Endothelial cell of umbilical vein (primary cell): Measurements from ENCODE around the gene MATK. TPM values are rescaled to one million over a fixed set of nuclear protein-coding genes. Genes with fewer than 3 reads are reported as not detected.
A peak's percentile ranks its signal among the peaks of the same experiment; 100 is the strongest.

ENCODE experiments used
- BruUV-seq: library from RNA; stranded (reverse); fragments of 400-500 nt; replicated peaks from 2 replicates; lab custom pipeline; 2021; lab: Mats Ljungman, UMichigan
- CTCF ChIA-PET: fragments of 300-600, 350-600 bp; sonication (Branson Sonifier 250); formaldehyde crosslinking; loops from one replicate; lab custom pipeline; 2021; ENCODE audit warnings: antibody characterized with exemption, inconsistent platforms; lab: Charles Lee
- POLR2A ChIA-PET: fragments of 300-600, 350-600 bp; sonication (Branson Sonifier 250); formaldehyde crosslinking; loops from one replicate; lab custom pipeline; 2021; ENCODE audit warnings: antibody characterized with exemption, inconsistent platforms; lab: Charles Lee
- DNase-seq: peaks from one replicate; pipeline ENCODE4 v3.0.0-alpha.2; 2011; ENCODE audit warnings: low read depth, low spot score
- FAIRE-seq: peaks from 2 replicates; lab custom pipeline; 2011; peaks lifted over from hg19 to GRCh38; lab: Jason Lieb, UNC
- H2AFZ ChIP-seq: 2 replicates; pipeline ENCODE4 v1.6.0; 2012; ENCODE audit warnings: low read depth, low read length, control low read depth, inconsistent platforms
- H3K27ac ChIP-seq: 2 replicates; pipeline ENCODE4 v1.5.1; 2011; ENCODE audit warnings: low read depth, mild to moderate bottlenecking, control low read depth, low read length, moderate library complexity; ENCODE audit not compliant: insufficient read depth
- H3K27me3 ChIP-seq, 2 experiments: 2 replicates each; pipeline versions ENCODE4 v1.6.0 to v1.6.1; 2011; ENCODE audit warnings: low read length in 2 of 2, mixed read lengths in 1 of 2; ENCODE audit not compliant: control insufficient read depth in 2 of 2, insufficient read depth in 2 of 2
- H3K36me3 ChIP-seq, 2 experiments: 2 replicates in 1 of 2; 3 replicates in 1 of 2; pipeline ENCODE4 v1.5.1; 2011; ENCODE audit warnings: low read length in 2 of 2, mild to moderate bottlenecking in 1 of 2, moderate library complexity in 1 of 2; ENCODE audit not compliant: control insufficient read depth in 2 of 2, insufficient read depth in 2 of 2; ENCODE audit errors: extremely low read depth in 1 of 2
- H3K4me1 ChIP-seq: 3 replicates; pipeline ENCODE4 v1.5.1; 2011; ENCODE audit warnings: mild to moderate bottlenecking, low read length; ENCODE audit not compliant: control insufficient read depth, insufficient read depth; ENCODE audit errors: extremely low read depth
- H3K4me2 ChIP-seq: 2 replicates; pipeline ENCODE4 v1.6.1; 2011; ENCODE audit warnings: low read length, control low read depth, mixed read lengths; ENCODE audit not compliant: insufficient read depth
- H3K4me3 ChIP-seq, 3 experiments: fragments of 200-600 bp in 1 of 3; sonication (generic), shearing (Covaris generic) in 1 of 3; replicated peaks in 1 of 3; 2 replicates each; pipeline ENCODE4 v1.5.1; 2011 to 2016; ENCODE audit warnings: control low read depth in 3 of 3, low read length in 3 of 3, mild to moderate bottlenecking in 2 of 3, inconsistent platforms in 1 of 3, low read depth in 1 of 3, moderate library complexity in 1 of 3; ENCODE audit not compliant: insufficient read depth in 1 of 3
- H3K79me2 ChIP-seq: 2 replicates; pipeline ENCODE4 v1.6.0; 2012; ENCODE audit warnings: low read length, inconsistent platforms; ENCODE audit not compliant: control insufficient read depth, insufficient read depth
- H3K9ac ChIP-seq: replicated peaks from 2 replicates; pipeline ENCODE3; 2011; ENCODE audit warnings: low read length, control low read depth; ENCODE audit not compliant: insufficient read depth; ENCODE audit errors: extremely low read depth
- H3K9me1 ChIP-seq: replicated peaks from 3 replicates; pipeline ENCODE4 v1.6.0; 2011; ENCODE audit warnings: mild to moderate bottlenecking, low read length; ENCODE audit not compliant: control insufficient read depth, insufficient read depth; ENCODE audit errors: extremely low read depth
- H3K9me3 ChIP-seq: replicated peaks from 2 replicates; pipeline ENCODE4 v1.5.1; 2012; ENCODE audit warnings: low read length, inconsistent platforms; ENCODE audit not compliant: control insufficient read depth, insufficient read depth
- H4K20me1 ChIP-seq: replicated peaks from 2 replicates; pipeline ENCODE3; 2011; ENCODE audit warnings: mild to moderate bottlenecking, low read length; ENCODE audit not compliant: control insufficient read depth, insufficient read depth; ENCODE audit errors: extremely low read depth
- EZH2 ChIP-seq: IDR thresholded peaks from 2 replicates; pipeline ENCODE4 v1.6.1; 2012; ENCODE audit warnings: borderline replicate concordance, low read depth, mild to moderate bottlenecking, moderate library complexity, low read length, inconsistent platforms; ENCODE audit not compliant: severe bottlenecking
- FOS ChIP-seq: IDR thresholded peaks from 2 replicates; pipeline ENCODE4 v1.6.1; 2011; ENCODE audit warnings: mild to moderate bottlenecking, low read length, moderate library complexity, borderline replicate concordance; ENCODE audit not compliant: insufficient read depth
- GATA2 ChIP-seq: IDR thresholded peaks from 2 replicates; pipeline ENCODE4 v1.7.0; 2011; ENCODE audit warnings: low read depth, mild to moderate bottlenecking, moderate library complexity, mixed read lengths, low read length; ENCODE audit not compliant: insufficient read length, insufficient read depth
- JUN ChIP-seq: IDR thresholded peaks from 2 replicates; pipeline ENCODE4 v1.6.1; 2011; ENCODE audit warnings: borderline replicate concordance, low read depth; ENCODE audit not compliant: insufficient read length, insufficient read depth
- MYC ChIP-seq: IDR thresholded peaks from one replicate; pipeline ENCODE4 v1.6.1; 2011; ENCODE audit warnings: mild to moderate bottlenecking, low read depth, low read length
- POLR2A ChIP-seq: IDR thresholded peaks from 2 replicates; pipeline ENCODE4 v1.6.1; 2012; ENCODE audit warnings: low read depth, mild to moderate bottlenecking, control low read depth, low read length
- POLR2AphosphoS5 ChIP-seq: IDR thresholded peaks from 2 replicates; pipeline ENCODE4 v1.6.1; 2012; ENCODE audit warnings: low read depth, mild to moderate bottlenecking, control low read depth, low read length, moderate library complexity; ENCODE audit not compliant: insufficient read depth
- dilution Hi-C: fragments of 300-500 bp; cut with MboI; formaldehyde crosslinking; loops from one replicate; pipeline ENCODE4 v1.15.0; 2019; ENCODE audit warnings: low sequenced_read_pairs; ENCODE audit not compliant: extremely low pct_ligation_motif_present
- intact Hi-C: fragments of 100-400 bp; cut with micrococcal nuclease; formaldehyde crosslinking; loops from one replicate; pipeline ENCODE4 v1.10.0; 2022
- polyA plus RNA-seq, 4 experiments: library from polyadenylated mRNA; depleted of rRNA in 3 of 4; stranded (reverse) in 3 of 4; unstranded in 1 of 4; fragments of >200 nt; gene quantifications; 2 replicates each; pipeline versions ENCODE4 v1.2.1 to v1.2.3, GENCODE V29; 2011 to 2012; ENCODE audit warnings: missing spikeins in 1 of 4
- total RNA-seq: library from RNA; stranded (reverse); gene quantifications from 2 replicates; pipeline ENCODE4 v1.2.3, GENCODE V29; 2021
- TF ChIP-seq, protein P1 (sequence below): IDR thresholded peaks from 2 replicates; pipeline ENCODE4 v1.6.1; 2011; ENCODE audit not compliant: insufficient read depth, insufficient read length
- TF ChIP-seq, protein P2 (sequence below), 2 donors: IDR thresholded peaks; 1 replicate in 1 of 2; 2 replicates in 1 of 2; pipeline ENCODE4 v1.5.1; 2011; ENCODE audit warnings: low read length in 2 of 2, mild to moderate bottlenecking in 2 of 2, moderate library complexity in 2 of 2, control low read depth in 1 of 2, inconsistent platforms in 1 of 2, low read depth in 1 of 2; ENCODE audit not compliant: insufficient read depth in 1 of 2; ENCODE audit errors: extremely low read depth in 1 of 2

Gene MATK
- total and polyA plus RNA-seq, 2 donors (not counting 3 experiments of a cell fraction or from before 2014, with no cell fraction given), result not detected

DNA sequence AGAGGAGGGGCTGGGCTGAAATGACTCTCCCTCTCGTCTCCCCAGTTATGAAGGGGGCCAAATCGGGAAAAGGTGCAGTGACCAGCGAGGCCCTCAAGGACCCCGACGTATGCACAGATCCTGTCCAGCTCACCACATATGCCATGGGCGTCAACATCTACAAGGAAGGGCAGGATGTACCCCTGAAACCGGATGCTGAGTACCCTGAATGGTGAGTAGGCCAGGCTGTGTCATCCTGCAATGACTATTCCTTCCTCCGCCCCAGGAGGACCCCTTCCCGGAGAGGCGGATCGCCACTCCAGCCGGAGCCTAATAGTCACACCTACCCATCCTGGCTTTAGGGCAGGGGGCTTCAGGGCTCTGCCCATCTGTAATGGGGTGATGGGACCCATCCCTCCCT, 21.1 kb downstream of the MATK start:
- Histone ChIP-seq H3K27me3 (no peaks in the 10 kb centered on the region), H2AFZ (no peak overlapping the region), H3K36me3 (peaks cover 2 to 10% of the 10 kb centered on the region in 2 experiments), H3K9ac (no peak overlapping the region), H4K20me1 (no peaks in the 10 kb centered on the region), H3K9me1 (no peaks in the 10 kb centered on the region), H3K4me1 (peaks cover 17% of the 10 kb centered on the region), H3K79me2 (peaks cover 13% of the 10 kb centered on the region), H3K4me2 (no peak overlapping the region), H3K9me3 (no peaks in the 10 kb centered on the region), H3K27ac (no peak overlapping the region), H3K4me3 (no peak overlapping the region)
- dilution Hi-C loops (no loop called here), intact Hi-C loops (no loop called here)
- BruUV-seq, result no TSS peak
- ChIA-PET CTCF (no interaction called here), POLR2A (no interaction called here)
- FAIRE-seq (no peak), DNase-seq (peak; percentile 13)
- peak; percentile 7 for TF ChIP-seq JUN
- TF ChIP-seq POLR2AphosphoS5, result peak; percentile 49
- TF ChIP-seq FOS, result peak; percentile 40
- TF ChIP-seq GATA2, result no peak
- TF ChIP-seq EZH2, result no peak
- TF ChIP-seq, protein P1, sequence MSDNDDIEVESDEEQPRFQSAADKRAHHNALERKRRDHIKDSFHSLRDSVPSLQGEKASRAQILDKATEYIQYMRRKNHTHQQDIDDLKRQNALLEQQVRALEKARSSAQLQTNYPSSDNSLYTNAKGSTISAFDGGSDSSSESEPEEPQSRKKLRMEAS, result no peak
- TF ChIP-seq POLR2A, result no peak
- TF ChIP-seq, protein P2, sequence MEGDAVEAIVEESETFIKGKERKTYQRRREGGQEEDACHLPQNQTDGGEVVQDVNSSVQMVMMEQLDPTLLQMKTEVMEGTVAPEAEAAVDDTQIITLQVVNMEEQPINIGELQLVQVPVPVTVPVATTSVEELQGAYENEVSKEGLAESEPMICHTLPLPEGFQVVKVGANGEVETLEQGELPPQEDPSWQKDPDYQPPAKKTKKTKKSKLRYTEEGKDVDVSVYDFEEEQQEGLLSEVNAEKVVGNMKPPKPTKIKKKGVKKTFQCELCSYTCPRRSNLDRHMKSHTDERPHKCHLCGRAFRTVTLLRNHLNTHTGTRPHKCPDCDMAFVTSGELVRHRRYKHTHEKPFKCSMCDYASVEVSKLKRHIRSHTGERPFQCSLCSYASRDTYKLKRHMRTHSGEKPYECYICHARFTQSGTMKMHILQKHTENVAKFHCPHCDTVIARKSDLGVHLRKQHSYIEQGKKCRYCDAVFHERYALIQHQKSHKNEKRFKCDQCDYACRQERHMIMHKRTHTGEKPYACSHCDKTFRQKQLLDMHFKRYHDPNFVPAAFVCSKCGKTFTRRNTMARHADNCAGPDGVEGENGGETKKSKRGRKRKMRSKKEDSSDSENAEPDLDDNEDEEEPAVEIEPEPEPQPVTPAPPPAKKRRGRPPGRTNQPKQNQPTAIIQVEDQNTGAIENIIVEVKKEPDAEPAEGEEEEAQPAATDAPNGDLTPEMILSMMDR (IDR thresholded peaks at IDR 0.05; ENCODE audit: extremely low read depth in 1 of 2, insufficient read depth in 1 of 2, low read depth in 1 of 2, low read length in 2 of 2), result no peak
- no peak for TF ChIP-seq MYC
